ENCODE measurements around the gene EPC2. TPM values are rescaled to one million over a fixed set of nuclear protein-coding genes. Genes with fewer than 3 reads are reported as not detected.

EPC2 gene
- total and polyA plus RNA-seq, 2 of the 8 experiments (the other 6 are each of a cell fraction or from before 2014, with no cell fraction given) = 16.1 to 25.7 TPM

DNA sequence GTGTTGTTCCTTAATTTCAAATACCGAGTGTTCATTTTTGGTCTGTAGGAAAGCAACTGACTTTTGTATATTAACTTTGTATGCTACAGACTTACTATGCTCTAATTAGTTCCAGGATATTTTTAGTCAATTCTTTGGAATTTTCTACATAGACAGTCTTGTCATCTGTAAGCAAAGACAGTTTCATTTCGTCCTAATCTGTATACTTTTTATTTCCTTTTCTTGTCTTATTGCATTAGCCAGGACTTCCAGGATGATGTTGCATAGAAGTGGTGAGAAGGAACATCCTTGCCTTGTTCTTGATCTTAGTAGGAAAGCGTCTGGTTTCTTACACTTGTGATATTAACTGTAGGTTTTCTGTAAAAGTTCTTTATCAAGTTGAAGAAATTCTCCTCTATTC, 56.5 kb downstream of the EPC2 start:
- H3K9me3 ChIP-seq (ENCODE audit: insufficient read depth in 2 of 2, low read depth in 1 of 2, low read length in 1 of 2) = peaks cover 7 to 16% of the 10 kb centered on the region in 2 experiments; a peak in 2 of 4 replicates
- TF ChIP-seq CHD1 (IDR thresholded peaks at IDR 0.05; ENCODE audit: low read depth, low read length) (no peak), TAF1 (IDR thresholded peaks at IDR 0.05; ENCODE audit: low read depth, low read length) (no peak), CTBP2 (IDR thresholded peaks at IDR 0.05; ENCODE audit: borderline replicate concordance, insufficient read depth, insufficient read length, low read length) (no peak), CBX5 (IDR thresholded peaks at IDR 0.05; ENCODE audit: low read depth, low read length) (no peak), RFX5 (IDR thresholded peaks at IDR 0.05; ENCODE audit: borderline replicate concordance, low read depth, low read length) (no peak), SIX5 (IDR thresholded peaks at IDR 0.05; ENCODE audit: low read depth, low read length) (no peak), POU5F1 (IDR thresholded peaks at IDR 0.05; ENCODE audit: low read depth, low read length) (no peak), HDAC2 (IDR thresholded peaks at IDR 0.05; ENCODE audit: borderline replicate concordance in 1 of 2, low read depth in 2 of 2, low read length in 2 of 2) (no peak), SAP30 (IDR thresholded peaks at IDR 0.05; ENCODE audit: insufficient read depth, insufficient replicate concordance, low read length) (no peak), HDAC6 (IDR thresholded peaks at IDR 0.05; ENCODE audit: low read depth, low read length) (no peak), JUND (IDR thresholded peaks at IDR 0.05; ENCODE audit: low read length) (no peak), EZH2 (IDR thresholded peaks at IDR 0.05; ENCODE audit: low read depth, low read length, severe bottlenecking) (no peak)
- TF ChIP-seq, protein P1, sequence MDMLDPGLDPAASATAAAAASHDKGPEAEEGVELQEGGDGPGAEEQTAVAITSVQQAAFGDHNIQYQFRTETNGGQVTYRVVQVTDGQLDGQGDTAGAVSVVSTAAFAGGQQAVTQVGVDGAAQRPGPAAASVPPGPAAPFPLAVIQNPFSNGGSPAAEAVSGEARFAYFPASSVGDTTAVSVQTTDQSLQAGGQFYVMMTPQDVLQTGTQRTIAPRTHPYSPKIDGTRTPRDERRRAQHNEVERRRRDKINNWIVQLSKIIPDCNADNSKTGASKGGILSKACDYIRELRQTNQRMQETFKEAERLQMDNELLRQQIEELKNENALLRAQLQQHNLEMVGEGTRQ (IDR thresholded peaks at IDR 0.05; ENCODE audit: low read length) = no peak

More for the DNA sequence above, 56.5 kb downstream of the EPC2 start:
- DNase-seq (ENCODE audit: low read depth in 1 of 2, low spot score in 2 of 2) (no peak), FAIRE-seq (no peak)
- Histone ChIP-seq H3K79me2 (ENCODE audit: control insufficient read depth in 1 of 2, insufficient read depth in 2 of 2, low read length in 2 of 2) (peaks cover 0 to 68% of the 10 kb centered on the region in 2 experiments; a peak in 2 of 4 replicates), H4K20me1 (replicated peaks in 1 of 2; ENCODE audit: control insufficient read depth in 1 of 2, insufficient read depth in 2 of 2, low read length in 2 of 2) (no peaks in the 10 kb centered on the region), H4K8ac (ENCODE audit: extremely low read depth, insufficient read depth, low read length) (no peak overlapping the region), H2AK5ac (ENCODE audit: low read depth, low read length) (no peak overlapping the region), H2BK20ac (ENCODE audit: low read length) (no peak overlapping the region), H3K23ac (ENCODE audit: insufficient read length) (no peak overlapping the region), H3K27ac (ENCODE audit: low read depth, low read length) (no peak overlapping the region), H3K4me2 (ENCODE audit: insufficient read depth in 1 of 2, low read depth in 2 of 2, low read length in 2 of 2) (no peak overlapping the region), H3K18ac (ENCODE audit: extremely low read depth, low read length) (no peak overlapping the region), H3K23me2 (ENCODE audit: low read depth, low read length) (no peaks in the 10 kb centered on the region), H2BK15ac (ENCODE audit: low read length) (no peak overlapping the region), H3K4ac (replicated peaks; ENCODE audit: insufficient read length, low read depth, low read length) (no peak overlapping the region), H3K27me3 (replicated peaks in 1 of 4; ENCODE audit: control insufficient read depth in 3 of 4, extremely low read depth in 1 of 4, insufficient read depth in 3 of 4, low read length in 3 of 4) (no peaks in the 10 kb centered on the region), H2BK12ac (ENCODE audit: low read depth, low read length) (no peak overlapping the region), H3K36me3 (ENCODE audit: control insufficient read depth in 2 of 4, insufficient read depth in 4 of 4, low read length in 3 of 4) (peaks cover 0 to 15% (median 5%) of the 10 kb centered on the region in 4 experiments; a peak in 5 of 8 replicates), H2AFZ (ENCODE audit: low read length) (no peak overlapping the region), H3K56ac (replicated peaks; ENCODE audit: insufficient read length, low read depth, low read length) (no peak overlapping the region), H2BK5ac (ENCODE audit: low read depth, low read length) (no peak overlapping the region), H3K4me3 (ENCODE audit: extremely low read depth in 1 of 4, insufficient read depth in 2 of 4, low read depth in 3 of 4, low read length in 4 of 4) (no peak overlapping the region), H2BK120ac (replicated peaks; ENCODE audit: low read depth, low read length) (no peak overlapping the region), H3K4me1 (replicated peaks in 1 of 4; ENCODE audit: control insufficient read depth in 3 of 4, insufficient read depth in 4 of 4, low read length in 3 of 4) (no peaks in the 10 kb centered on the region), H4K5ac (ENCODE audit: insufficient read length, low read depth, low read length) (no peak overlapping the region), H3K79me1 (ENCODE audit: low read depth, low read length) (no peaks in the 10 kb centered on the region), H3K14ac (ENCODE audit: insufficient read length) (no peak overlapping the region), H3K9ac (replicated peaks in 1 of 4; ENCODE audit: extremely low read depth in 1 of 4, low read depth in 3 of 4, low read length in 3 of 4) (no peak overlapping the region), H4K91ac (replicated peaks; ENCODE audit: insufficient read length, low read length) (no peak overlapping the region)
- 94% methylated on average over 3 of the region's 3 CpGs; no CpG with 5 or more reads in 1 of the 2 experiments for WGBS, 2 experiments (ENCODE audit: extremely low coverage in 1 of 2, insufficient coverage in 1 of 2, insufficient read length in 1 of 2, insufficient replicate concordance in 2 of 2, low coverage in 1 of 2, low lambda C conversion rate in 2 of 2, missing lambda C conversion rate in 1 of 2)
- ChIA-PET POLR2A (ENCODE audit: partially characterized antibody) (interaction anchor here (1.4 kb wide), 1 partner anchor 14 kb away, joined by 3 read pairs; no protein-coding TSS in a partner anchor), CTCF (ENCODE audit: partially characterized antibody) (no interaction called here)

All from H1 (cell line).